ENCODE measurements around the gene PTPRN2. TPM values are rescaled to one million over a fixed set of nuclear protein-coding genes. Genes with fewer than 3 reads are reported as not detected.

The PTPRN2 gene
- total RNA-seq, 2 experiments from 2014 or later = 7.0 to 7.2 TPM

DNA sequence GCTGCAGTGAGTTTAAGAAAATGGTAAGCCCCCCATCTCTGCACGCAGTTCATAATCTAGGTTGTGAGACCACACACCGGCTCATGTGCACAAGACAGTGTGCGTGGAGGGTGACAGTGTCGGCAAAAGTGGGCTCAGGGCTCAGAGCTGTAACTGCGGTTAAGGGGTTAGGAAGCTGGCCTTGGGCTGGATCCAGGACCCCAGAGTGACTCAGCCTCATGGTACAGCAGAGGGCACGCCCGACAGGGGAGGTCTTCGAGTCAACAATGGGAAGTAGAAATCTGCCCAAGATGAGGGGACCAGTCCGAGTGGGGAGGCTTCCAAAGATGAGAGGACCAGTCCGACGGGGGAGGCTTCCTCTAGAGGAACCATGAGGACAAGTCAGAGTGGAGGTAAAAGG, 813.1 kb downstream of the PTPRN2 start:
- no peaks in the 10 kb centered on the region for H3K4me1 Mint-ChIP-seq (ENCODE audit: low read depth)
- no peaks in the 10 kb centered on the region for H3K9me3 Mint-ChIP-seq (ENCODE audit: insufficient read depth)
- H3K4me3 Mint-ChIP-seq = no peak overlapping the region
- H3K27me3 Mint-ChIP-seq (ENCODE audit: low read depth) = peaks cover 3% of the 10 kb centered on the region
- ATAC-seq (no peak), DNase-seq (no peak)
- ChIA-PET POLR2A (no interaction called here), CTCF (no interaction called here)
- no peaks in the 10 kb centered on the region for H3K36me3 Mint-ChIP-seq (ENCODE audit: low read depth)
- H3K27ac Mint-ChIP-seq = no peak overlapping the region

DNA sequence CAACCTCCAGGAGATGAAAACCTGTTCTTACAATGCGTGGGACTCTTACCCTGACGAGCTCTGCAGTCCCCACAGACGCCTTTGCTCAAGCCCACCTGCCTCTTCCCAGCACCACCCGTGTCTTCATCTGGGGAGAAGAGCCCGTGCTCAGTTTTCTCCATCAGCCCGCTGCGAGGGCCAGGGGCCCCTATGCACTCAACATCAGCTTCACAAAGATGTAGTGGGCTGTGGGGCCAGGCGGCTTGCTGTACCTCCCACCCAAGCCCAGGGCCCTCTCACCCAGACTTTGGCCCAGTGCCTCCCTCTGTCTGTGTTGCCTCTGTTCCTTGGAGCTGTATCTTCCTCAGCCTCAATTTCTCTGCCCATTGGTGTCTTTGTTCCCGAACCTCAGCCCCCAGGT, 814.3 kb downstream of the PTPRN2 start:
- DNase-seq = no peak
- Mint-ChIP-seq H3K9me3 (ENCODE audit: insufficient read depth) (no peaks in the 10 kb centered on the region), H3K36me3 (ENCODE audit: low read depth) (no peaks in the 10 kb centered on the region), H3K27ac (no peak overlapping the region), H3K27me3 (ENCODE audit: low read depth) (peaks cover 3% of the 10 kb centered on the region), H3K4me3 (no peak overlapping the region), H3K4me1 (ENCODE audit: low read depth) (no peaks in the 10 kb centered on the region)
- no peak for ATAC-seq
- ChIA-PET POLR2A (no interaction called here), CTCF (no interaction called here)

DNA sequence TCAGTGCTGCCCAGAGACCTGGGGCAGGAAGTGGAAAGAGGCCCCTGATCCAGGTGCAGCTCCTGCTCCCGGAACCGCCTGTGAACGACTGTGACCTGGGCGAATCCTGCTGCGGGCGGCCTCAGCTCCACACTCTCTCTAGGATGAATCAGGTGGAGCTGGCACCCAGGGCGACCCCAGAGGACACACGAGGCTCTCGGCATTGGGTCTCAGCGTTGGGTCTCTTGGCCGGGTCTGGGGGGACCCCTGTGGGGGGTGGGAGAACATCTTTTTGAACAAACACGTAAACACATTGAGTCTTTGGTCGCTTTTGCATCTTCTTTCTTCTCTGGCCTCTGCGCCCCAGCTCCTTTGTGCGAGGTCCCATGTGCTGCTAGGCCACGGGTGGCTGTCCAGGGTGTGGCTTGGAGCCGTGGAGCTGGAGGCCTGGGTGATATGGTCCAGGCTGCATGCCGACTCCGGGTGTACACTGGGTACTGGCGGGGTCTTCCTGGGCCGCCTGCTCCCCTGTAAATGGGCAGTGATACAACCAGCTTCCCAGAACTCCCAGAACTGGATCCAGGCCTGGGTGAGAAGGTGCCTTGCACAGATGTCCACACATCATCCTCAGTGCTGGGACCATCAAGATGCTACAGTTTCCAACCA, 815.0 kb downstream of the PTPRN2 start:
- H3K4me3 Mint-ChIP-seq = no peak overlapping the region
- no peaks in the 10 kb centered on the region for H3K9me3 Mint-ChIP-seq (ENCODE audit: insufficient read depth)
- ChIA-PET POLR2A (no interaction called here), CTCF (no interaction called here)
- peaks cover 3% of the 10 kb centered on the region for H3K27me3 Mint-ChIP-seq (ENCODE audit: low read depth)
- no peak for DNase-seq
- H3K4me1 Mint-ChIP-seq (ENCODE audit: low read depth) = no peaks in the 10 kb centered on the region
- no peak for ATAC-seq
- H3K36me3 Mint-ChIP-seq (ENCODE audit: low read depth) = no peaks in the 10 kb centered on the region
- no peak overlapping the region for H3K27ac Mint-ChIP-seq

DNA sequence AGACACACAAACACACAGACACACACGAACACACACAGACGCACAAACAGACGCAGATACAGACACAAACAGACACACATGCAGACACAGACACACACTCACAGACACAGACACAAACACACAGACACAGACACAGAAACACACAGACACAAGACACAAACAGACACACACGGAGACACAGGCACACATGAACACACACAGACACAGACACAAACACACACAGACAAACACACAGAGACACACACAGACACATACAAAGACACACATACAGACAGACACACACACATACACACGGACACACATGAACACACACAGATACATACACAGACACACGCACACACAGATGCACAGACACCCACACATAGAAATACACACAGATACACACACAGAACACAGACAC, 815.9 kb downstream of the PTPRN2 start:
- Mint-ChIP-seq H3K9me3 (ENCODE audit: insufficient read depth) (no peaks in the 10 kb centered on the region), H3K27me3 (ENCODE audit: low read depth) (no peaks in the 10 kb centered on the region), H3K4me3 (no peak overlapping the region), H3K36me3 (ENCODE audit: low read depth) (no peaks in the 10 kb centered on the region), H3K4me1 (ENCODE audit: low read depth) (no peaks in the 10 kb centered on the region), H3K27ac (no peak overlapping the region)
- DNase-seq (no peak), ATAC-seq (no peak)
- CTCF ChIA-PET = no interaction called here
- POLR2A ChIA-PET = no interaction called here

DNA sequence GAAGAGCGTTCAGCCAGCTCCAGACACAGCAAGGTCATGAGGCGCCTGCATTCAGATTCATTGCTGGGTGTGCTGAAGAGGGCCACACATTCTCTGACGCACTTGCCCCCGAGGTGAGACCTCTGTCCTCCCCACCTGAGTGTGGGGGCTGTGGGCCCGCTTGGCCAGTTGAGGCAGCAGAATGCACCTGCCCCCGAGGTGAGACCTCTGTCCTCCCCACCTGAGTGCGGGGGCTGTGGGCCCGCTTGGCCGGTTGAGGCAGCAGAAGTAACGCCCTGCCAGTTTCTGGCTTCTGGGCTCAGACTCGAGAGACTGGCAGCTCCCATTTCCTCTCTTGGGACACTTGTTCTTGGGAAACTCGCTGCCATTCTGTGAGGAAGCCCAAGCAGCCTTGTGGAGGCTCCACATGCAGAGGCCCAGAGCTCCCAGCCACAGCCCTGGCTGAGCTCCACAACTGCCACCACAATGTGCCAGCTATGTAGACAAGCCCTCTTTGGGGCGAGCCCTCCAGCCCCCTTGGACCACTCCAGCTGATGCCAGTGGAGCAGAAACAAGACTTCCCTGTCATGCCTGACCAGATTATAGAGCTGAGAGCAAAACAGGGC, 816.8 kb downstream of the PTPRN2 start:
- H3K9me3 Mint-ChIP-seq (ENCODE audit: insufficient read depth) = no peaks in the 10 kb centered on the region
- no peaks in the 10 kb centered on the region for H3K27me3 Mint-ChIP-seq (ENCODE audit: low read depth)
- H3K4me1 Mint-ChIP-seq (ENCODE audit: low read depth) = no peaks in the 10 kb centered on the region
- H3K4me3 Mint-ChIP-seq = no peak overlapping the region
- POLR2A ChIA-PET = no interaction called here
- DNase-seq (no peak), ATAC-seq (no peak)
- H3K36me3 Mint-ChIP-seq (ENCODE audit: low read depth) = no peaks in the 10 kb centered on the region
- CTCF ChIA-PET = no interaction called here
- H3K27ac Mint-ChIP-seq = no peak overlapping the region

DNA sequence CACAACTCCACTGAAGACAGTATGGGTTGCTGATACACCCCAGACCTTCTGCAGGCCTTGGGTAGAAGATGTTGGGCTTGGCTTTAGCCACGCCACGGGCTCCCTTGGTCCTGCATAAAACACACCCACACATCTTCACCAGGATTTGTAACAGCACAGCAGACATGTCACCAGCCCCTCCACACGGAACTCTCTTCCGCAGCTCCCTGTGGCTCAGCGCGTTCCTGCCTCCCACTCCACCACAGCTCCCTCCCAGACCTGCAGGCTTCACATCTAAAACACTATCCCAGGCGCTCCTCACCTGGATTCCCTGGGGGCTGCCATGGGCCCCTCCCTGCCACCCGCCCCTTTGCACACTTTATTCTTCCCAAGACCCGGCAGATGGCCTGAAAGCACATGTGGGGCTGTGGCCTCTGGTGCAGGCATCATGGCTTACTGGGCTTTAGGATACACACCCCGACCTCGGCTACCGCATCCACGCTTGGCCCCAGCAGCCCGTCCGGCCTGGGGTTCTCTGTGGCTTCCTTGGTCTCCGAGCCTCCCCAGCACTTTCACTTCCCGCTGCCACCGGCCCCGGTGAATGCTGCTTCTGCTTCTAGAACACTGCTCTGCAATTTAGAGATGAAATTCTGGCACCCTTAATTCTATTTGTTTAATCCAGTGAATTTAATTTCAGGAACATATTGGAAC, 818.0 kb downstream of the PTPRN2 start:
- Mint-ChIP-seq H3K27me3 (ENCODE audit: low read depth) (no peaks in the 10 kb centered on the region), H3K27ac (no peak overlapping the region), H3K9me3 (ENCODE audit: insufficient read depth) (no peaks in the 10 kb centered on the region), H3K4me3 (no peak overlapping the region), H3K36me3 (ENCODE audit: low read depth) (no peaks in the 10 kb centered on the region), H3K4me1 (ENCODE audit: low read depth) (no peaks in the 10 kb centered on the region)
- DNase-seq (no peak), ATAC-seq (no peak)
- ChIA-PET CTCF (no interaction called here), POLR2A (no interaction called here)

DNA sequence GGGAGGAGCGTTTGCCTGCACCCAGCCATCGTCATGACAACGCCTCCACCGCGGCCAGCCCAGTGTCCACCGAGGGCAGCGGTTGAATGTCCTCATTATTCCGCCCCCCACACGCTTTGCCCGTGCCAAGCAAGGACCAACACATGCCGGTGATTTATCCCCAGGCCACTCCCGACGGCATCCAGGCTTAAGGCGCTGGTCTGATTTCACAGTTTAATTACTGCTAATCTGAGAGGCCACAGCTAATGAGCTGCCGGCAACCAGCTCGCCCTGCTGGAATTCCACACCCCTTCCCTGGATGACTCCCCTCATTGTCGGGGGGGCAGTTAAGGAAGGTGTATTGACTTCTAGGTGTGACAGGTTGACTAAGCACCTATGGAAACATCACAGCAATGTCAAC, 818.5 kb downstream of the PTPRN2 start:
- CTCF ChIA-PET = no interaction called here
- Mint-ChIP-seq H3K4me3 (no peak overlapping the region), H3K4me1 (ENCODE audit: low read depth) (no peaks in the 10 kb centered on the region), H3K27ac (no peak overlapping the region), H3K27me3 (ENCODE audit: low read depth) (no peaks in the 10 kb centered on the region), H3K9me3 (ENCODE audit: insufficient read depth) (no peaks in the 10 kb centered on the region), H3K36me3 (ENCODE audit: low read depth) (no peaks in the 10 kb centered on the region)
- ATAC-seq (no peak), DNase-seq (no peak)
- POLR2A ChIA-PET = no interaction called here

DNA sequence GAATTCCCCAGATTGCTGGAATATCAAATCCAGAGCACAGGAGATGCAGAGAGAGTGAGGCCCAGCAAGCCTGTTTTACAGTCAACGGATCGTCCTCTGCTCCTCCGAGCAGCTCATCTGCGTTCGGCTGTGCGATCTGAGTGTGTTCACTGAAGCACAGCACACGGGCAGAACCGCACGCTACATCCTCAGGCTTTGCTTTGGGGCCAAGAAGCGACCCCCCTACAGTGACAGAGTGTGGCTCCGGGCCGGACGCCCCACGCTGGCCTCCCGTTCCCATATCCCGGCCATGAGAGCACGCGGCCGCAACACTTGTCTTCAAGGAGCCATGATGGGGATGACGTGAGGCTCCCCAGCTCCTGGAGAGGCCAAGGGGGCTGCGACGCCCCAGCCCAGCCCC, 819.4 kb downstream of the PTPRN2 start:
- H3K4me3 Mint-ChIP-seq = no peak overlapping the region
- CTCF ChIA-PET = no interaction called here
- H3K9me3 Mint-ChIP-seq (ENCODE audit: insufficient read depth) = no peaks in the 10 kb centered on the region
- POLR2A ChIA-PET = no interaction called here
- DNase-seq = no peak
- H3K4me1 Mint-ChIP-seq (ENCODE audit: low read depth) = no peaks in the 10 kb centered on the region
- H3K36me3 Mint-ChIP-seq (ENCODE audit: low read depth) = no peaks in the 10 kb centered on the region
- H3K27ac Mint-ChIP-seq = no peak overlapping the region
- ATAC-seq = no peak
- H3K27me3 Mint-ChIP-seq (ENCODE audit: low read depth) = no peaks in the 10 kb centered on the region

DNA sequence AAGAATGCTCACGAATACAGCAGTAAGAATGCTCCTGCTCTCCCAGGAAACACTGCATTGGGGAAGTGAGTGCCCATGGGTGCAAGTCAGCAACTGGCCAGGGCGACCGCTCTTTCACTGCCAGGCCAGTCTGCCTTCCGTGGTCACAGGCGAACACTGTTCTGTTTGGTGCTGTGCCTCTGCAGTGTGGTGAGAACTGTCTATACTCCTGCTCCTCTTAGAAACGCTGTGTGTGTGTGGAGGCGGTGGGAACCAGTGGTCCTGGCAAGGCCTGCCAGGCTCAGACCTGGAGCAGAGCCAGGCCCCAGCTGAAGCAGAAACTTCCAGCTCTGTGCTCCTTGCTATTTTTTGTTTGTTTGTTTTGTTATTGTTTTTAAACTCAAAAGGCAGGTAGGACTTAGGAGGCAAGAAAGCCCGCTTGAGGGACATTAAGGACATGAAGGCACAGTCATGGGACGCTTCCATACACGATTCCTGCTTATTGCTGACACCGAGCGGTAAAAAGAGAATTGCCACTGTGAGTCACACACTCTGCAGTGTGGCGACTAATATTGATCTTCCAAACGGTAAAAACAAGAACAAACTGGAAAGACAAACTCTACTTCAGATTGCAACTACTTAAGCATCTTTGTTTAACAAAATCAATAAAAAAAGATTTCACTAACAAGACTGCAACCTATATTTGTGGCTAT, 820.0 kb downstream of the PTPRN2 start:
- CTCF ChIA-PET = no interaction called here
- Mint-ChIP-seq H3K27me3 (ENCODE audit: low read depth) (no peaks in the 10 kb centered on the region), H3K27ac (no peak overlapping the region), H3K4me3 (no peak overlapping the region), H3K36me3 (ENCODE audit: low read depth) (no peaks in the 10 kb centered on the region), H3K9me3 (ENCODE audit: insufficient read depth) (no peaks in the 10 kb centered on the region), H3K4me1 (ENCODE audit: low read depth) (no peaks in the 10 kb centered on the region)
- ATAC-seq (no peak), DNase-seq (no peak)
- POLR2A ChIA-PET = no interaction called here

DNA sequence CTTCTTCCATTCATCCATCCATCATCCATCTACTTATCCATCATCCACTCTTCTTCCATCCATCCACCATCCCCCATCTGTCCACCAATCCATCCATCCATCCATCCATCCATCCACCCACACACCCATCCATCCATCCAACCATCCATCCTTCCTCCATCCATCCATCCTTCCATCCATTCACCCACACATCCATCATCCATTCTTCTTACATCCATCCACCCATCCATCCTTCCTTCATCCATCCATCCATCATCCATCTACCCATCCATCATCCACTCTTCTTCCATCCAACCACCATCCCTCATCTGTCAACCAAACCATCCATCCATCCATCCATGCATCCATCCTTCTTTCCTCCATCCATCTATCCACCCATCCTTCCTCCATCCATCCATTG, 821.5 kb downstream of the PTPRN2 start:
- ATAC-seq (no peak), DNase-seq (no peak)
- Mint-ChIP-seq H3K27ac (no peak overlapping the region), H3K9me3 (ENCODE audit: insufficient read depth) (no peaks in the 10 kb centered on the region), H3K4me1 (ENCODE audit: low read depth) (no peaks in the 10 kb centered on the region), H3K36me3 (ENCODE audit: low read depth) (no peaks in the 10 kb centered on the region), H3K27me3 (ENCODE audit: low read depth) (no peaks in the 10 kb centered on the region), H3K4me3 (no peak overlapping the region)
- ChIA-PET POLR2A (no interaction called here), CTCF (no interaction called here)

DNA sequence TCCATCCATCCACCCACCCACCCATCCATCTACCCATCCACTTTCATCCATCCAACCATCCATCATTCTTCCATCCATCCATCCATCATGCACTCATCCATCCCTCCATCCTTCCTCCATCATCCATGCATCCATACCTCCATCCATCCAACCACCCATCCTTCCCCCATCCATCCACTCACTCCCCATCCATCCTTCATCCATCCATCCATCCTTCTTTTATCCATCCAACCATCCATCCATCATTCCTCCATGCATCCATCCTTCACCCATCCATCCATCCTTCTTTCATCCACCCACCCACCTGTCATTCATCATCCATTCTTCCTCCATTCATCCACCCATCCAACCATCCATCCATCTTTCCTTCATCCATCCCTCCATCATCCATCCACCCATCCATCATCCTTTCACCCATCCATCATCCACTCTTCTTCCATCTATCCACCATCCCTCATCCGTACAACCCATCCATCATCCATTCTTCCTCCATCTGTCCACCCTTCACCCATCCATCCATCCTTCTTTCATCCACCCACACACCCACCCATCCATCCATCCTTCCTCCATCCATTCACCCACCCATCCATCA, 822.6 kb downstream of the PTPRN2 start:
- ChIA-PET CTCF (no interaction called here), POLR2A (no interaction called here)
- DNase-seq = no peak
- ATAC-seq = no peak
- Mint-ChIP-seq H3K9me3 (ENCODE audit: insufficient read depth) (no peaks in the 10 kb centered on the region), H3K36me3 (ENCODE audit: low read depth) (no peaks in the 10 kb centered on the region), H3K4me3 (no peak overlapping the region), H3K27me3 (ENCODE audit: low read depth) (peaks cover 6% of the 10 kb centered on the region), H3K27ac (no peak overlapping the region), H3K4me1 (ENCODE audit: low read depth) (peaks cover 8% of the 10 kb centered on the region)

DNA sequence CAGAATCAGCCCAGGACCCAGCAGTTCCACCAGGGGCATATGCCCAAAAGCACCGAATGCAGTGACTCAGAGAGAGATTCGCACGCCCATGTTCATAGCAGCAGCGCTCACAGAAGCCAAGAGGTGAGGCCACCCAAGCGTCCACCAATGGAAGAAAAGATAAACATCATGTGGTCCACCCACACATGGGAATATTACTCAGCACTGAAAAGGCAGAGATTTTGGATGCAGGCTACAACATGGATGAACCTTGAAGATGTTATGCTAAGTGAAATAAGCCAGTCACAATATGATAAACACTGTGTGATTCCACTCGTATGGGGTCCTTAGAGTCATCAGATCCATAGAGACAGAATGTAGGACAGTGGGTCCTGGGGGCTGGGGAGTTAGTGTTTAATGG, 823.4 kb downstream of the PTPRN2 start:
- H3K27me3 Mint-ChIP-seq (ENCODE audit: low read depth) = peaks cover 6% of the 10 kb centered on the region
- DNase-seq (no peak), ATAC-seq (no peak)
- H3K27ac Mint-ChIP-seq = no peak overlapping the region
- no peak overlapping the region for H3K4me3 Mint-ChIP-seq
- CTCF ChIA-PET = no interaction called here
- H3K36me3 Mint-ChIP-seq (ENCODE audit: low read depth) = no peaks in the 10 kb centered on the region
- POLR2A ChIA-PET = no interaction called here
- no peaks in the 10 kb centered on the region for H3K9me3 Mint-ChIP-seq (ENCODE audit: insufficient read depth)
- H3K4me1 Mint-ChIP-seq (ENCODE audit: low read depth) = peaks cover 11% of the 10 kb centered on the region

Data from activated CD8-positive, alpha-beta T cell treated with anti-CD3 and anti-CD28 coated beads, Interleukin-2, amount 10 ng/mL, durations not matched to agents 7 days and 5 days (primary cell).